ENCODE measurements around the gene TPCN2.

GRCh38 chr11:69172674-69173073 is 123.9 kb downstream of the TPCN2 start:
- TF ChIP-seq, protein P1, sequence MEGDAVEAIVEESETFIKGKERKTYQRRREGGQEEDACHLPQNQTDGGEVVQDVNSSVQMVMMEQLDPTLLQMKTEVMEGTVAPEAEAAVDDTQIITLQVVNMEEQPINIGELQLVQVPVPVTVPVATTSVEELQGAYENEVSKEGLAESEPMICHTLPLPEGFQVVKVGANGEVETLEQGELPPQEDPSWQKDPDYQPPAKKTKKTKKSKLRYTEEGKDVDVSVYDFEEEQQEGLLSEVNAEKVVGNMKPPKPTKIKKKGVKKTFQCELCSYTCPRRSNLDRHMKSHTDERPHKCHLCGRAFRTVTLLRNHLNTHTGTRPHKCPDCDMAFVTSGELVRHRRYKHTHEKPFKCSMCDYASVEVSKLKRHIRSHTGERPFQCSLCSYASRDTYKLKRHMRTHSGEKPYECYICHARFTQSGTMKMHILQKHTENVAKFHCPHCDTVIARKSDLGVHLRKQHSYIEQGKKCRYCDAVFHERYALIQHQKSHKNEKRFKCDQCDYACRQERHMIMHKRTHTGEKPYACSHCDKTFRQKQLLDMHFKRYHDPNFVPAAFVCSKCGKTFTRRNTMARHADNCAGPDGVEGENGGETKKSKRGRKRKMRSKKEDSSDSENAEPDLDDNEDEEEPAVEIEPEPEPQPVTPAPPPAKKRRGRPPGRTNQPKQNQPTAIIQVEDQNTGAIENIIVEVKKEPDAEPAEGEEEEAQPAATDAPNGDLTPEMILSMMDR (IDR thresholded peaks at IDR 0.05), result no peak
- TF ChIP-seq POLR2A (IDR thresholded peaks at IDR 0.05), result no peak

Data from upper lobe of left lung (tissue), 4 donors.